ENCODE data around the gene SSX4B.
"Not testable (repeated sequence)": the region's sequence is repeated elsewhere in the genome, so short reads cannot be mapped to it uniquely, and the experiment has no call there.

Gene SSX4B

GRCh38 chrX:48356315-48357094 lies 55.3 kb downstream of the SSX4B start, which contains the start of gene SSX3:
SSX3 (minus strand) TSS chrX:48356703; CDS start chrX:48355249, 1,454 bp downstream.
- not testable (repeated sequence) for H3K4me3 ChIP-seq (ENCODE audit: low read depth, low read length); DNase-seq (ENCODE audit: low read depth)
